ENCODE data around the gene FNTB.
"Not testable (repeated sequence)": the region's sequence is repeated elsewhere in the genome, so short reads cannot be mapped to it uniquely, and the experiment has no call there.

The FNTB gene

GRCh38 chr14:65054471-65055085, 67.9 kb downstream of the FNTB start:
- no peak for DNase-seq

GRCh38 chr14:65057695-65058094, 71.0 kb downstream of the FNTB start:
- no peak for DNase-seq

- DNase-seq = no peak
These were observed 75.7 kb downstream of the FNTB start for GRCh38 chr14:65062096-65063075.

GRCh38 chr14:65065719-65066118, 79.0 kb downstream of the FNTB start:
- no peak for DNase-seq

DNA sequence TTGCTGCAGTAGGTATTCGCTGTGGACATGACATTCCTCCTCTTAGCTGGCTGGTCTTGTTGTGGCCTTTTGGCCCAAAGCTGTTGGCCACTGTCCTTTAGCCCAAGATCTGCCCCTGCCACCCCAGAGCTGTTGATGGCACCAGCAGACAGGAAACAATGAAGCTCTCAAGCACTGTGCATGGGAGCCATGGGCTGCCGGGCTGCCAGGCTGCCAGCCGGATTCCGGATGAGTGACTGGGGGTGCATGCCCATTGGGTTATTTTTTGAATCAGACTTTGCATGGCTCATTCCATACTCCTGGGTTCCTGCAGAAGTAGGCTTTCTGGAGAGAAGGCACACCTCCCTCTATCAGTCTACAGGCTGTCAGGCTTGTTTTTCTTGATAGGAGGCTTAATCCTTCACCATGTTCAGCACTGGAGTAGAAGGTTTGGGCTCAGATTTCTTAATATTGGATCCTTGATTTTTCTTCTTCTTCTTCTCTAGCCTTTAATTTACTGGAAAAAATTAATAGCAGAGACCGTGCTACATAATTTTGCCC, 83.2 kb downstream of the FNTB start:
- no peak for DNase-seq

DNA sequence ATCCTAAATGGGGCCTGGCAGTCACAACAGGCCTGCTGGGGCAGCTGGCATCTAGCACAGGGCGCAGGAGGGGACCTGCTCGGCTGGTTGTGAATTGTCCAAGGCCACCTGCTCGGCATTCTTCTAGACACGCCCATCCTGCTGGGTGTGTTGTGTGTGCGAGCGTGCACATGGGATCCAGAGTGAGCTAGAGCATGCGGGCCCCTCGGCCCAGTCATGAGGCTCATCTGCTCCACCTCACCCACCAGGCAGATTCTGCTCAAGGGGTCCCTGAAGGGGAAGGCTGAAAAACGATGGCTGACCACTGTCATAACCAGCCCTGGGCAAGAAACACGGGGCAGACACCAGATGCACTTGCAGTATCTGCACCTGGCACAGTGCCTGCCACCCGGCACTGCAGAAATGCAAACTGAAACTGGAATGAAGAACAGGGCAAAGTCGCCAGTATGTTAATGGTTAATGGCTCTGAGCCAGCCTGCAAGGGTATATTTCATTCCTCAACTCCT, 83.8 kb downstream of the FNTB start:
- DNase-seq = no peak

DNA sequence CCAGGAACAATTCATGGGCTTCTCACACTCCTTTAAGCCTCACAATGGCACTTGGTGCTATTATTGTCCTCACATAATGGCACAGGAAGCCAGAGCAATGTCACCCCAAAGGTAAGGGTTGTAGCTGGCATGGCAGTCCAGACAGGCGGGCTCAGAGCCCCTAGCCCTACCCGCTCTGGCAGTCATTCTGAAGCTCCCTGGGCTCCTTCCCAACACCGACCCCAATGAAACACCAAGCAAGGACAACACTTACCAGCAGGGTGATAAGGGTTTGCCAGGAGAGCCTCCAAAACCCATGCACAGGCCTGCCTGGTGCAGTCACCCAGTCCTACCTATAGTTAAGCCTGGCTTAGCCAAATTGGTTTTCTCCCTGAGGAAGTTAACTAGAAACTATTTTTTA, 84.8 kb downstream of the FNTB start:
- no peak for DNase-seq

- DNase-seq = no peak
These were observed 85.6 kb downstream of the FNTB start for GRCh38 chr14:65072256-65072655.

DNA sequence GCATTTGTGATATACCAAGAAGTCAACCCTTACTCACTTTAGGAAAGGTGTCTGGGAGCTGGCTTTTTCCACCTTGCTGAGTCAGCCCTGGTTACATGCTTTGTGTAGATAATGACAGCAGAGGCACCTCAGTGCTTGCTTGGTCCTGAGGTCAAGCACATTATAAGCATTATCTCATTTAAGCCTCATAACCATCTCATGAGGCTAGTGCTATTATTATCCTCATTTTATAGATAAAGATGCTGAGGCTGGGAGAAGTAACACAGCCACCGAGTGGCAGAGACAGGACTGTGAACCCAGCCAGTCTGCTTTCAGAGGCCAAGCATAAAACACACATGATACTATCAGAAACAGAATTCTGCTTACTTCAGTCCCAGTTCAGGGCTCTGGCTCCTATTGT, 86.2 kb downstream of the FNTB start:
- no peak for DNase-seq

GRCh38 chr14:65073605-65074201, 87.0 kb downstream of the FNTB start:
- no peak for DNase-seq

GRCh38 chr14:65074449-65075150, 87.9 kb downstream of the FNTB start:
- no peak for DNase-seq

DNA sequence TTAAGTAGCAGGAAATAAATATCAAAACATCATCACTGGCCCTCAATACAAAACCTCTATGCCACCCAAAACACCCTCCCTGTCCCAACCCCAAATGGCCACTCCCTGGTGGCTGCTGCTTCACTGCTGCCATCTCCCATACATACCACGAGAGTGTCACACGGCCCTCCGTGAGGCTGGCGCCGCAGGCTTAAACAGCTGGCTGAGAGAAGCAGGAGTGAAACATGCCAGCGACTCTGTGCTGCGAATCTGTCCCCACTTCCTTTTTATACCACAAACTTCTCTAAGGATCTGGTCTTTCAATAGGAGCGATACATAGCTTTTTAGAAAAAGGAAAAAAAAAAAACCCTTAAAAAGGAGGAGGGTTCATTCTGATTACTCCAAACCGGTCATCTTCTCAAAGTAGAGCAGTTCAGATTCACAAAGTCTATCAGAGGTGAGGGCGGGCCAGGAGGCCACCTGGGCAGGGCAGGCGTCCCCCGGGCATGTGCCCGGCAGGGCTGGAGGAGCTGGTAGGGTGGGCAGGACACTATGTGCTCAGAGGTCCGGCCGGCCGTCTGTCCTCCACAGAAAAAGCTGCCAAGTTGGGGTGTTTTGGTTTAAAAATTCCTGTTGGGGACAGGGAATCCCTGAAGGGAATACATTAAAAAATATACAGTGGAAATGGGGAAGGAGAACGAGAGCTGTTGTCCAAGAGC, 89.1 kb downstream of the FNTB start:
- no peak for DNase-seq

- no peak for DNase-seq
These were observed 90.6 kb downstream of the FNTB start for GRCh38 chr14:65077318-65077717.

DNA sequence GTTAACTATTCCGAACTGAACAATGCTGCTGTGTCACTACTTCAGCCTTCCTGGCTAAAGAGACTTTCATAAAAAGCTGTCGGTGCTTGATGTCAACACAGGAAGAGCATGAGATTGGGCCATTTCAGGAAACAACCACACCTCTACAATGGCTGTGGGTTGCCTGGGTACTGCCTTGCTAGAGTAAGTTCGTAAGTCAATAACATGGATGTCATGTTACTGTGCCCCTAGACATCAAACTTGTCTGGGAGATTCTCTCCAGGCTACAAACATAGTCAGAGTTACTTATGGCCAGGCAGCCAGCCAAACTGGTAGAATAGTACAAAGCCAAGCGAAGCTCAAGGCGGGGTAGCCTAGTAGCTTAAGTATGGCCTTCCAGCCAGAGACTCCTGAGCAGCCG, 92.5 kb downstream of the FNTB start:
- no peak for DNase-seq

GRCh38 chr14:65079768-65080167, 93.1 kb downstream of the FNTB start:
- DNase-seq = no peak

DNA sequence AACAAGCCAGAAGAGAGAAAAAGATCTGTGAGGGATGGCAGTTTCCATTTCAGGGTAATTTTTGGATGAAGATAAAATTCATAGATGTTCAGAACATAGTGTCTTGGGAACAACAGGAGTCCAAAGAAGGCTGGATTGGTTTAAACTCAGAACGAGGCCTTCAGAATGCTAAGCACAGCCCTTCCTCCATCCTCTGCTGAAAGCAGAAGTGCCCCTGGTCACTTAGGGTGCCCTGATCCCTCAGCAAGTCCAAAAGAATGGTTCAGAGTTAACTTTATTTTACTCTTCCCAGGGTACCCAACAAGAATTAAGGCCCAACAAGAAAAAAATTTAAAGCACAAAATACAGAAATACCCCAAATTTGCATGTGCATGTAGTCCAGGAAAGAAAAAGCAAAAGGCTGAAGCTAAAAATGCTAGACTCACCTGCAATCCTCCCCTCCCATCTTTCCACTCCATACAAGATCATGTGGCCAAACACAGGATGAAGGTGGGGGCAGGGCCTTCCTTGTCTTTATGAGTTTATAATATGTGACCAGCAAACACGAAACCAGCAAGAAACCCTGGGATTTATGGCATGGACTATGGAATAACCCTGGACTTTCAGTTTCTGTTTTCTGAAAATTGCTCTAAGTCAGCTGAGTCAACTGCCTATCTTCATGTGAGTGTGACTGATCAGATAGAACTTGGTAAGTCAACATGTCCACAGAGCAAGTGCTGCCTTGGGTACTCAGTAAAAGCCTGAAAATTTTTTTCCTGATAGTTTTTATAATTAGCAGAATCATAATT, 94.5 kb downstream of the FNTB start:
- DNase-seq = no peak

DNA sequence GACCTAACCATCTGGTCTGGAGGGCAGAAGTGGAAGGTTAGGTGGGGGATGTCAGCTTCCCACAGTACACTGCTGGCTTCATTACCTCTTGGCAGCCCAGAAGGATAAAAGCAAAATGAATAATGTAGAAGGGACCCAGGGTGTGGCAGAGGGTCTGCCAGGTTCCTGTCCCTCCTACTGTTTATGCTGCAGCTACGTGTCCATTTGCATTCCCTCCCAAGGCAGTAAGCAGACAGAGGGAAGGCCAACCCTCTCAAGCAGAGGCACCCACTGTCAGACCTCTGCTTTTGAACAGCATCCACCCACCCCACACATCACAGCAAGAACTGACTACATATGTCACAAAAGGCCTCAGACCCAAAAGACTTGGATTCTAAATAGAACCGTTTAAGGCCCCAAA, 96.2 kb downstream of the FNTB start:
- no peak for DNase-seq

DNA sequence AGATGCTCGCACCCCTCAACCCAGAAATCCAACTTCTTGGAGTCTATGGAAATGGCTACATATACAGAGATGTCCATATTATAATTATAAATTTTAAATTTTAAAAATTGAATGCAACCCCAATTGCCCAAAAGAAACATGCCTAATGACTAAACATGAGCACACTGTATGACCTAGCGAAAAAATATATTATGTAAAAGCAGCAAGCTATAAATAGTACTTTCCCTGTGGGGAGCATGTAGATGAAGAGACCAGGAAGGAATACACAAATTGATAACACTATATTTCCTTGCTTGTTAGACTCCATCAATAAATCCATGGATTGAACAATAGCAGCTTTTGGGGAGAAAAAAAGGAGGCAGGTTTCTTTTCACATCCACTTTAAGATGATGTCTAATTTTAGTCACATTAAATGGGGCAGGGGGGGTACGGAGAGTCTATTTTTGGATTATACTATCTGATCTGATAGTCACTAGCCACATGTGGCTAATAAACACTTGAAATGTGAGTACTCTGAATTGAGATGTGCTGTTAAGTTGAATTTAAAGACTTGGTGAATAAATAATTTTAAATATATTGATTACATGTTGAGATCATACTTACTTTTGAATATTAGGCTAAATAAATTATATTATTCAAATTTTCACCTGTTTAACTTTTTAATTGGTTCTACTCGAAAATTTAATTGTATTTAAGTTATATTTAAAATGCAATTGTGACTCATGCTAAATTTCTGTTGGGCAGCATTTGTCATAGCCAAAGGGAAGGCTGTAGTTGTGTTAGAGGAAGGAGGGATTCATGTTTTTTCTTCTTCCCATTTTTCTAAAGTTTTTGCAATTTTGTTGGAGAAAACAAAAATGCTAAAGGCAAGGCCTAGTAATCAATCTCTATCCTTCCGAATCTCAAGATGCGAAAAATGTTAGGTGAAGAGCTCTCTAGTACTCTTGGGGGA, 98.1 kb downstream of the FNTB start:
- no peak for DNase-seq

- not testable (repeated sequence) for DNase-seq
These were observed 100.0 kb downstream of the FNTB start for GRCh38 chr14:65086686-65087085.

GRCh38 chr14:65087835-65088234, 101.1 kb downstream of the FNTB start:
- DNase-seq = not testable (repeated sequence)
